ENCODE results near the gene MEIOSIN. TPM values are rescaled to one million over a fixed set of nuclear protein-coding genes. Genes with fewer than 3 reads are reported as not detected.

Gene MEIOSIN
- total RNA-seq, 1 experiment from 2014 or later = not detected

DNA sequence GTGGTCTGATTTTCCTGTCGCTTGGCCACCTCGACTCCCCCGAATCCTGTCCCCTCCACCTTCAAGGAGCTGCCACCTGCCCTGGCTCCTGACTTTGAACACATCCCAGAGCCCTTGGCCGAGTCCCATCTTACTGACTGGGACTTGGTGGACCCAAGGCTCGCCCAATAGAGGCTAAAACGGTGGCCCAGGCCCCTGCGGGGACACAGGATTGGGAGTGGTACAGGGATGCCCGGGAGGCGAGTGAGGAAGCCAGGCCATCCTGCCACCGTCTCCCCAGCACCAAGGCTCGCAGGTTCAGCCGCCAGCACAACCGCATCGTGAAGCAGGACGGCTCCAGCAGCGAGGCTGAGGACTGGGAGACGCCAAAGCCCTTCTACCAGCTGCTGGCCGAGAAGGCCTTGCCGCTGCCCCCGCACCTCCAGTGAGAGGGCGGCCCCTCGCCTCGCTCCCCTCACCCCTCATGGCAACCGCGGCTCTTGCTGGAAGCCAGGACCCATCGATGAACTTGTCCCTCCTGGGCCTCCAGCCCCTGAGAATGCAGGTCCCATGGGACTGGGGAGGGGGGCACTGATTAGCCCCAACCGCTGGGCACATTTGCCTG is 30.6 kb downstream of the MEIOSIN start:
- peaks cover 10% of the 10 kb centered on the region for H3K4me1 ChIP-seq (replicated peaks; ENCODE audit: insufficient read depth)
- no peak overlapping the region for H3K4me2 ChIP-seq
- H3K4me3 ChIP-seq = no peak overlapping the region
- no peaks in the 10 kb centered on the region for H3K9me2 ChIP-seq (ENCODE audit: insufficient read depth)
- no peak overlapping the region for H2AFZ ChIP-seq
- BruUV-seq (replicated peaks) = no TSS peak
- no peak for DNase-seq
- ChIA-PET CTCF (interaction anchor here (0.6 kb wide), 1 partner anchor 27 kb away, joined by 10 read pairs; no protein-coding TSS in a partner anchor), POLR2A (ENCODE audit: unreplicated experiment) (no interaction called here)
- no peaks in the 10 kb centered on the region for H4K20me1 ChIP-seq (ENCODE audit: insufficient read depth)
- intact Hi-C loops (cut with micrococcal nuclease; ENCODE audit: unreplicated experiment) = no loop called here
- H3K36me3 ChIP-seq (ENCODE audit: low read depth) = no peaks in the 10 kb centered on the region
- no peaks in the 10 kb centered on the region for H3K79me2 ChIP-seq (ENCODE audit: low read depth)
- H3K27me3 ChIP-seq (ENCODE audit: insufficient read depth, low read depth) = no peaks in the 10 kb centered on the region
- no peak overlapping the region for H3K27ac ChIP-seq
- TF ChIP-seq, protein P1, sequence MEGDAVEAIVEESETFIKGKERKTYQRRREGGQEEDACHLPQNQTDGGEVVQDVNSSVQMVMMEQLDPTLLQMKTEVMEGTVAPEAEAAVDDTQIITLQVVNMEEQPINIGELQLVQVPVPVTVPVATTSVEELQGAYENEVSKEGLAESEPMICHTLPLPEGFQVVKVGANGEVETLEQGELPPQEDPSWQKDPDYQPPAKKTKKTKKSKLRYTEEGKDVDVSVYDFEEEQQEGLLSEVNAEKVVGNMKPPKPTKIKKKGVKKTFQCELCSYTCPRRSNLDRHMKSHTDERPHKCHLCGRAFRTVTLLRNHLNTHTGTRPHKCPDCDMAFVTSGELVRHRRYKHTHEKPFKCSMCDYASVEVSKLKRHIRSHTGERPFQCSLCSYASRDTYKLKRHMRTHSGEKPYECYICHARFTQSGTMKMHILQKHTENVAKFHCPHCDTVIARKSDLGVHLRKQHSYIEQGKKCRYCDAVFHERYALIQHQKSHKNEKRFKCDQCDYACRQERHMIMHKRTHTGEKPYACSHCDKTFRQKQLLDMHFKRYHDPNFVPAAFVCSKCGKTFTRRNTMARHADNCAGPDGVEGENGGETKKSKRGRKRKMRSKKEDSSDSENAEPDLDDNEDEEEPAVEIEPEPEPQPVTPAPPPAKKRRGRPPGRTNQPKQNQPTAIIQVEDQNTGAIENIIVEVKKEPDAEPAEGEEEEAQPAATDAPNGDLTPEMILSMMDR (conservative IDR thresholded peaks at IDR 0.05) = no peak
- no peak for TF ChIP-seq EZH2 (IDR thresholded peaks at IDR 0.05; ENCODE audit: low read depth)
- H3F3A ChIP-seq (ENCODE audit: insufficient read depth, low read depth) = peaks cover 17% of the 10 kb centered on the region; the same call in 1 of the 2 replicates
- H3K9me3 ChIP-seq (ENCODE audit: insufficient read depth, low read depth) = no peaks in the 10 kb centered on the region

DNA sequence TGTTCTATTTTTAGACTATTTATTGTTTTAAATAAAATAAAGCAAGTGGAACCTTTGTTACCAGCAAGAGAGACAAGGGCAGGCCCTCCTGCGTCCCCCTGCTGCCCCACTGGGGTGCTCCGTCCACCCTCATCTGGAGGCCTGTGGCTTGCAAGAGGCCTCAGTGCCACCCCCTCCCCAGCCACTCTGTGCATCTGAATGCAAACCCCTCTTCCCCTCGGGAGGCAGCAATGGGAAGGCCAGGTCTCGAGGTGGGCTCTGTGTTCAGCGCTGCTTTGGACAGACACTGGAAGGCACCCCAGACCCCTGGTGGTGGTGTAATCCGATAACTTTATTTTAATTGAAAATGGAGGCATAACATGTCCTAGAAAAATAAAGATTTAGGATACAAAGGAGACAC is 31.2 kb downstream of the MEIOSIN start:
- Histone ChIP-seq H3F3A (ENCODE audit: insufficient read depth, low read depth) (peaks cover 20% of the 10 kb centered on the region; the same call in 1 of the 2 replicates), H4K20me1 (ENCODE audit: insufficient read depth) (no peaks in the 10 kb centered on the region), H3K4me1 (replicated peaks; ENCODE audit: insufficient read depth) (peaks cover 10% of the 10 kb centered on the region), H3K79me2 (ENCODE audit: low read depth) (no peaks in the 10 kb centered on the region), H3K27me3 (ENCODE audit: insufficient read depth, low read depth) (no peaks in the 10 kb centered on the region), H3K4me2 (no peak overlapping the region), H3K9me3 (ENCODE audit: insufficient read depth, low read depth) (no peaks in the 10 kb centered on the region), H3K27ac (no peak overlapping the region), H3K4me3 (no peak overlapping the region), H3K9me2 (ENCODE audit: insufficient read depth) (no peaks in the 10 kb centered on the region), H3K36me3 (ENCODE audit: low read depth) (no peaks in the 10 kb centered on the region), H2AFZ (no peak overlapping the region)
- BruUV-seq (replicated peaks) = no TSS peak
- TF ChIP-seq EZH2 (IDR thresholded peaks at IDR 0.05; ENCODE audit: low read depth) = no peak
- TF ChIP-seq, protein P1 (conservative IDR thresholded peaks at IDR 0.05) = no peak
- ChIA-PET POLR2A (ENCODE audit: unreplicated experiment) (interaction anchor here (0.6 to 0.7 kb wide), 3 partner anchors 72 to 884 kb away, joined by 3 to 8 read pairs (median 3); partner anchors contain the start of gene QPCTL), CTCF (no interaction called here)
- DNase-seq = no peak
- intact Hi-C loops (cut with micrococcal nuclease; ENCODE audit: unreplicated experiment) = no loop called here

DNA sequence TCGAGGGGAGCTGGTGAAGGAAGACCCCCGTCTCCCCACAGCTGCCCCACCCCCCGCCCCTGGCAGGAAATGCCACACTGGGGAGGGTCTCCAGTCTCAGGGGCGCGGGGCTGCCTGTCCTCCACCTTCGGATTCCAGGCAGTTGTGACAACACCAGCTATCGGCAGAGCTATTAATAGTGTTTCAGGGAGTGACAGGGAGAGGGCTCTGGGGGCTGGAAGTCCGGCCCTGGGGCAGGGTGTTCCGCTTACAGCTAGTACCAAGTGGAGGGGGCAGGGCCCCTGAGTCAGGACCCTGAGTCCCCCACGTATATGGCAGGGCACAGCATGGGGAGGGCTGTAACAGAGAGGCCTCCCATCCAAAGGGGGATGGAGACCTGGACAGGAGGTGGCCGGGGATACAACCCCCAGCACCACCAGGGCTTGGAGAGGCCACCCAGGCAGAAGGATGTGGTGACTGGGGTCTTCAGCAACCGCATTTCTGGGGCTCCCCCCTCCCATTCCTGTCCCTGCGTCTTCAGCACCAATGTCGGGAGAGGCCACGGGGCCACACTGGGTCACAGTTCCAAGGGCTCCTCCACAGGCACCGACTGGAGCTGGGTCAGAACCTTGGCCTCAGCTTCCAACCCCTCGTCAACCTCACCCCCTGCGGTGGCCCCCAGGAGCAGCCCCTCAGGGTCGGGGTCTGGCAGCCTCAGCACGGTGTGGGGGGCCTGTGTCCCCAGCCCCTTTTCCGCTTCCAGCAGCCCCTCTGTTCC is 31.9 kb downstream of the MEIOSIN start:
- peaks cover 10% of the 10 kb centered on the region for H3K4me1 ChIP-seq (replicated peaks; ENCODE audit: insufficient read depth)
- H3K36me3 ChIP-seq (ENCODE audit: low read depth) = no peaks in the 10 kb centered on the region
- H3K79me2 ChIP-seq (ENCODE audit: low read depth) = no peaks in the 10 kb centered on the region
- no peak overlapping the region for H3K27ac ChIP-seq
- H3K9me3 ChIP-seq (ENCODE audit: insufficient read depth, low read depth) = no peaks in the 10 kb centered on the region
- BruUV-seq (replicated peaks) = no TSS peak
- intact Hi-C loops (cut with micrococcal nuclease; ENCODE audit: unreplicated experiment) = loop anchor here (5.0 kb wide), 2 partner anchors 117 to 343 kb away; partner anchors contain the start of gene ERCC1
- ChIA-PET CTCF (no interaction called here), POLR2A (ENCODE audit: unreplicated experiment) (interaction anchor here (0.6 to 0.7 kb wide), 3 partner anchors 73 to 883 kb away, joined by 3 to 8 read pairs (median 3); partner anchors contain the start of gene QPCTL)
- H3K4me3 ChIP-seq = no peak overlapping the region
- H2AFZ ChIP-seq = no peak overlapping the region
- no peak for TF ChIP-seq EZH2 (IDR thresholded peaks at IDR 0.05; ENCODE audit: low read depth)
- TF ChIP-seq, protein P1 (conservative IDR thresholded peaks at IDR 0.05) = no peak
- no peaks in the 10 kb centered on the region for H3K9me2 ChIP-seq (ENCODE audit: insufficient read depth)
- no peak for DNase-seq
- H3F3A ChIP-seq (ENCODE audit: insufficient read depth, low read depth) = peaks cover 26% of the 10 kb centered on the region; the same call in 1 of the 2 replicates
- no peak overlapping the region for H3K4me2 ChIP-seq
- H4K20me1 ChIP-seq (ENCODE audit: insufficient read depth) = no peaks in the 10 kb centered on the region
- H3K27me3 ChIP-seq (ENCODE audit: insufficient read depth, low read depth) = no peaks in the 10 kb centered on the region

Data from PC-9 (cell line).